T-helper 9 cell (primary cell): ENCODE results near the gene C4orf50.

Experiments
- DNase-seq: peaks from one replicate; pipeline ENCODE4 v3.0.0-alpha.2; 2020

C4orf50 gene

DNA sequence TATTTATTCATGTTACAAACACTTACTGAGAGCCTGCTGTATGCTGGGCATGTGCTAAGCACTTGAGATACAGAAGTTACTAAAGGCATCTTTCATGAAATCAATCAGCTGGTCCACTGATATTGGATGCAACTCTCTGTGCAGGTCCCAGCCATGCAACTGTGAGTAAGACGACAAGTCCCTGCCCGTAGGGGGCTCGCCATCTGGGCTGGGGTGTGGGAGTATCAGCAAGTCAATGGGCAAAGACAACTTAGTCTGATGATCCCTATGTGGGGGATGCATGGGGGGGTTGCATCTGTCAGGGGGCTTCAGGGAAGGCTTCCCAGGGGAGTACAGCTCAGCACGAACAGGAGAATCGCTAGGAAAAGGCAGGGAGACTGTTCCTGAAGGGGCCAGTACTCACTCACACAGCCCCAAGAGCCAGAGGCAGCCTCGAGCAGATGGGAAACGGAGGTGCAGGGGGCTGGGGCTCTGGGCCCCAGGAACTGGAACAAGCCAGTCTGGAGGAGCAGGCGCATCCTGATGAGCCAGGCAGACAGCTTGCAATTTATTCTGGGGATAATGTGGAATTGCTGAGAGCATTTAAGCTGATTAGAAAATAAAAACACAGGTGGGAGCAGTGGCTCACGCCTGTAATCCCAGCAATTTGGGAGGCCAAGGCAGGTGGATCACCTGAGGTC lies 165.6 kb downstream of the C4orf50 start:
- DNase-seq = no peak

DNA sequence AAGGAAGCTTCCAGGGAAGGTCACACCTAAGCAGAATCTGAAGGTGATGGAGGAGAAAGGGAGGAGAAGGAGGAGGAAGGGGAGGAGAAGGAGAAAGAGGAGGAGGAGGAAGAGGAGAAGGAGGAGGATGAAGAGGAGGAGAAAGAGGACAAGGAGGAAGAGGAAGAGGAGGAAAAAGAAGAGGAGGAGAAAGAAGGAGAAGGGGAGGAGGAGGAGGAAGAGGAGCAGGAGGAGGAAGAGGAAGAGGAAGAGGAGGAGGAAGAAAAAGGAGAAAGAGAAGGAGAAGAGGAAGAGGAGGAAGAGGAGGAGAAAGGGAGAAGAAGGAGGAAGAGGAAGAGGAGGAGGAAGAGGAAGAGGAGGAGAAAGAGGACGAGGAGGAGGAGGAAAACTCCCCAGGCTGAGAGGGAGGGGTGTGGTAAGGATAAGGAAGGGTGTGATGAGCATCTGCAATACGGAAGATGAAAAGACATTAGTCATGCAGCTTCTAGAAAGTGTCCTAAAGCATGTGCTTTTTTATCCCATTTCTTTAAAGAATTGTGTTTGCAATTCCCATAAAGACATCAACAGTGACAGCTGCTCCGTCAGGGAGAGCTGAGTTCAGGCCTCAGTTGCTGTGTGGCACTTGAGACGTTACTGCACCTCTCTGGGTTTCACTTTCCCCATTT lies 166.5 kb downstream of the C4orf50 start:
- DNase-seq = no peak
